MCF 10A (cell line): Measurements from ENCODE around the gene STAB1. TPM values are rescaled to one million over a fixed set of nuclear protein-coding genes. Genes with fewer than 3 reads are reported as not detected.

Experiments used
- BruUV-seq: library from RNA; stranded (reverse); fragments of 400-500 nt; replicated peaks from 2 replicates; lab custom pipeline; 2021; lab: Mats Ljungman, UMichigan
- CTCF ChIA-PET: fragments of 300-600 bp; sonication (Branson Sonifier 250); formaldehyde crosslinking; extraction: SDS; loops from one replicate; lab custom pipeline; 2021; ENCODE audit warnings: antibody characterized with exemption, inconsistent platforms; lab: Yijun Ruan, JAX
- POLR2A ChIA-PET: fragments of 300-600, 350-650 bp; sonication (Branson Sonifier 250); formaldehyde crosslinking; extraction: SDS; loops from one replicate; lab custom pipeline; 2020; ENCODE audit warnings: antibody characterized with exemption, inconsistent platforms; lab: Yijun Ruan, JAX
- DNase-seq: peaks from one replicate; pipeline ENCODE4 v3.0.0-alpha.2; 2018; ENCODE audit not compliant: unreplicated experiment
- H3K27ac Mint-ChIP-seq: one replicate; pipeline ENCODE4 v1.8.0; 2022; ENCODE audit warnings: mild to moderate bottlenecking, low read depth, mixed read lengths; ENCODE audit not compliant: unreplicated experiment
- H3K27me3 Mint-ChIP-seq: one replicate; pipeline ENCODE4 v1.8.0; 2022; ENCODE audit warnings: mixed read lengths; ENCODE audit not compliant: insufficient read depth, unreplicated experiment
- H3K36me3 Mint-ChIP-seq: one replicate; pipeline ENCODE4 v1.8.0; 2022; ENCODE audit warnings: mild to moderate bottlenecking, moderate library complexity, mixed read lengths; ENCODE audit not compliant: insufficient read depth, unreplicated experiment
- H3K4me1 Mint-ChIP-seq: one replicate; pipeline ENCODE4 v1.8.0; 2022; ENCODE audit warnings: mixed read lengths; ENCODE audit not compliant: insufficient read depth, unreplicated experiment
- H3K4me3 Mint-ChIP-seq: one replicate; pipeline ENCODE4 v1.8.0; 2022; ENCODE audit warnings: mild to moderate bottlenecking, moderate library complexity, mixed read lengths; ENCODE audit not compliant: unreplicated experiment
- H3K9me3 Mint-ChIP-seq: one replicate; pipeline ENCODE4 v1.8.0; 2022; ENCODE audit warnings: mixed read lengths; ENCODE audit not compliant: unreplicated experiment
- CTCF ChIP-seq: fragments of 200-600 bp; IDR thresholded peaks from one replicate; pipeline ENCODE4 v1.8.0; 2022; ENCODE audit warnings: antibody characterized with exemption, mild to moderate bottlenecking; ENCODE audit not compliant: unreplicated experiment
- intact Hi-C: fragments of 100-400 bp; cut with micrococcal nuclease; formaldehyde crosslinking; loops from 2 replicates; pipeline ENCODE4 v1.14.1; 2022
- total RNA-seq: library from RNA; stranded (reverse); gene quantifications from 2 replicates; pipeline ENCODE4 v1.2.3, GENCODE V29; 2022

The STAB1 gene
- total RNA-seq, 1 experiment from 2014 or later = not detected

- H3K4me3 Mint-ChIP-seq = no peak overlapping the region
- CTCF ChIA-PET = no interaction called here
- H3K27me3 Mint-ChIP-seq = no peaks in the 10 kb centered on the region
- TF ChIP-seq CTCF = no peak
- H3K4me1 Mint-ChIP-seq = peaks cover 7% of the 10 kb centered on the region
- POLR2A ChIA-PET = no interaction called here
- intact Hi-C loops = no loop called here
- BruUV-seq = no TSS peak
- DNase-seq = no peak
- H3K27ac Mint-ChIP-seq = no peak overlapping the region
- no peaks in the 10 kb centered on the region for H3K36me3 Mint-ChIP-seq
- H3K9me3 Mint-ChIP-seq = no peaks in the 10 kb centered on the region
Measured at GRCh38 chr3:52509753-52510328, 14.7 kb downstream of the STAB1 start.

- no peak for DNase-seq
- intact Hi-C loops = no loop called here
- Mint-ChIP-seq H3K36me3 (no peaks in the 10 kb centered on the region), H3K4me1 (peaks cover 11% of the 10 kb centered on the region), H3K27ac (no peak overlapping the region), H3K4me3 (no peak overlapping the region), H3K27me3 (no peaks in the 10 kb centered on the region), H3K9me3 (no peaks in the 10 kb centered on the region)
- no peak for TF ChIP-seq CTCF
- CTCF ChIA-PET = no interaction called here
- no TSS peak for BruUV-seq
- POLR2A ChIA-PET = no interaction called here
Measured at GRCh38 chr3:52511509-52511908, 16.4 kb downstream of the STAB1 start.

GRCh38 chr3:52512105-52512504 lies 17.0 kb downstream of the STAB1 start:
- CTCF ChIA-PET = interaction anchor here (0.5 to 0.9 kb wide), 2 partner anchors 178 to 197 kb away, joined by 3 read pairs; no protein-coding TSS in a partner anchor
- Mint-ChIP-seq H3K4me3 (no peak overlapping the region), H3K27ac (no peak overlapping the region), H3K4me1 (peaks cover 10% of the 10 kb centered on the region), H3K9me3 (no peaks in the 10 kb centered on the region), H3K36me3 (no peaks in the 10 kb centered on the region), H3K27me3 (no peaks in the 10 kb centered on the region)
- BruUV-seq = no TSS peak
- TF ChIP-seq CTCF = no peak
- no peak for DNase-seq
- POLR2A ChIA-PET = no interaction called here
- intact Hi-C loops = no loop called here

- intact Hi-C loops = no loop called here
- ChIA-PET CTCF (interaction anchor here (0.5 to 0.9 kb wide), 4 partner anchors 8 to 224 kb away, joined by 3 to 6 read pairs (median 3); no protein-coding TSS in a partner anchor), POLR2A (no interaction called here)
- no TSS peak for BruUV-seq
- no peak for DNase-seq
- no peak for TF ChIP-seq CTCF
- H3K27me3 Mint-ChIP-seq = no peaks in the 10 kb centered on the region
- H3K4me1 Mint-ChIP-seq = peaks cover 4% of the 10 kb centered on the region
- H3K36me3 Mint-ChIP-seq = no peaks in the 10 kb centered on the region
- H3K27ac Mint-ChIP-seq = no peak overlapping the region
- no peak overlapping the region for H3K4me3 Mint-ChIP-seq
- no peaks in the 10 kb centered on the region for H3K9me3 Mint-ChIP-seq
Measured at GRCh38 chr3:52512727-52513126, 17.6 kb downstream of the STAB1 start.
